Fibroblast of lung (primary cell): ENCODE results near the gene ITPR1. TPM values are rescaled to one million over a fixed set of nuclear protein-coding genes. Genes with fewer than 3 reads are reported as not detected.
A peak's percentile ranks its signal among the peaks of the same experiment; 100 is the strongest.

Experiments used
- DNase-seq, 2 donors: peaks; one replicate each; pipeline versions ENCODE4 v3.0.0 to v3.0.0-alpha.2; 2010; ENCODE audit warnings: low read depth in 2 of 2
- H2AFZ ChIP-seq: 2 replicates; pipeline ENCODE4 v1.5.1; 2012; ENCODE audit warnings: low read length, control low read depth, inconsistent platforms
- H3K27ac ChIP-seq: 2 replicates; pipeline ENCODE4 v1.5.1; 2011; ENCODE audit warnings: low read length, control low read depth; ENCODE audit not compliant: insufficient read depth
- H3K27me3 ChIP-seq: 2 replicates; pipeline ENCODE4 v1.5.1; 2011; ENCODE audit warnings: mild to moderate bottlenecking, low read length; ENCODE audit not compliant: control insufficient read depth, insufficient read depth
- H3K36me3 ChIP-seq: 2 replicates; pipeline ENCODE4 v1.5.1; 2011; ENCODE audit warnings: low read length; ENCODE audit not compliant: control insufficient read depth, insufficient read depth
- H3K4me1 ChIP-seq: 2 replicates; pipeline ENCODE4 v1.5.1; 2011; ENCODE audit warnings: low read length; ENCODE audit not compliant: control insufficient read depth, insufficient read depth; ENCODE audit errors: extremely low read depth
- H3K4me2 ChIP-seq: 2 replicates; pipeline ENCODE4 v1.5.1; 2011; ENCODE audit warnings: low read length, control low read depth; ENCODE audit not compliant: insufficient read depth; ENCODE audit errors: extremely low read depth
- H3K4me3 ChIP-seq, 4 experiments: fragments of 200-600 bp in 1 of 4; sonication (generic) in 1 of 4; replicated peaks in 1 of 4; 2 replicates each; pipeline ENCODE4 v1.5.1; 2011 to 2016; ENCODE audit warnings: low read length in 4 of 4, low read depth in 3 of 4, mild to moderate bottlenecking in 3 of 4, control low read depth in 2 of 4, inconsistent platforms in 1 of 4, mixed read lengths in 1 of 4; ENCODE audit not compliant: insufficient read depth in 1 of 4; ENCODE audit errors: control extremely low read depth in 1 of 4
- H3K79me2 ChIP-seq: 2 replicates; pipeline ENCODE4 v1.5.1; 2012; ENCODE audit warnings: mild to moderate bottlenecking, low read length, inconsistent platforms; ENCODE audit not compliant: control insufficient read depth, insufficient read depth
- H3K9ac ChIP-seq: 2 replicates; pipeline ENCODE4 v1.5.1; 2011; ENCODE audit warnings: mild to moderate bottlenecking, low read length, control low read depth; ENCODE audit not compliant: insufficient read depth
- H3K9me3 ChIP-seq: 2 replicates; pipeline ENCODE4 v1.5.1; 2012; ENCODE audit warnings: low read depth, low read length; ENCODE audit not compliant: control insufficient read depth, insufficient read depth
- H4K20me1 ChIP-seq: 2 replicates; pipeline ENCODE4 v1.5.1; 2011; ENCODE audit warnings: low read length; ENCODE audit not compliant: control insufficient read depth, insufficient read depth; ENCODE audit errors: extremely low read depth
- CTCF ChIP-seq, 2 donors: IDR thresholded peaks in 1 of 2; conservative IDR thresholded peaks in 1 of 2; 1 replicate in 1 of 2; 2 replicates in 1 of 2; pipeline ENCODE4 v1.5.1; 2011 to 2012; ENCODE audit warnings: low read length in 2 of 2, control low read depth in 1 of 2, inconsistent platforms in 1 of 2, low read depth in 1 of 2, mild to moderate bottlenecking in 1 of 2
- EZH2 ChIP-seq: IDR thresholded peaks from 2 replicates; pipeline ENCODE4 v1.5.1; 2012; ENCODE audit warnings: low read length, control low read depth, mild to moderate bottlenecking; ENCODE audit errors: missing control alignments
- polyA plus RNA-seq, 2 donors: library from polyadenylated mRNA; depleted of rRNA in 1 of 2; stranded (reverse) in 1 of 2; unstranded in 1 of 2; fragments of >200 nt; gene quantifications; 2 replicates each; pipeline ENCODE4 v1.2.1, GENCODE V29; 2011 to 2012; ENCODE audit warnings: missing spikeins in 1 of 2
- total RNA-seq: library from RNA; depleted of rRNA; stranded (reverse); fragments of >200 nt; gene quantifications from 2 replicates; pipeline ENCODE4 v1.2.1, GENCODE V29; 2014

The ITPR1 gene
- total and polyA plus RNA-seq, 2 donors (not counting 1 experiment from before 2014, with no cell fraction given): 19.2 to 87.0 TPM

- Histone ChIP-seq H4K20me1 (no peaks in the 10 kb centered on the region), H3K27ac (no peak overlapping the region), H3K79me2 (no peaks in the 10 kb centered on the region), H3K9me3 (no peaks in the 10 kb centered on the region), H3K36me3 (no peaks in the 10 kb centered on the region), H3K27me3 (no peaks in the 10 kb centered on the region), H3K4me2 (no peak overlapping the region), H3K4me3 (no peak overlapping the region), H3K9ac (no peak overlapping the region), H2AFZ (no peak overlapping the region), H3K4me1 (peaks cover 4% of the 10 kb centered on the region)
- no peak for DNase-seq
- TF ChIP-seq EZH2: no peak
- no peak for TF ChIP-seq CTCF (conservative IDR thresholded peaks at IDR 0.05 in 1 of 2, IDR thresholded peaks at IDR 0.05 in 1 of 2; ENCODE audit: low read depth in 1 of 2, low read length in 2 of 2)
These were observed 252.1 kb downstream of the ITPR1 start for GRCh38 chr3:4745235-4745610.

GRCh38 chr3:4746241-4746958 lies 253.3 kb downstream of the ITPR1 start:
- no peaks in the 10 kb centered on the region for H3K9me3 ChIP-seq
- TF ChIP-seq EZH2 (no peak), CTCF (conservative IDR thresholded peaks at IDR 0.05 in 1 of 2, IDR thresholded peaks at IDR 0.05 in 1 of 2; ENCODE audit: low read depth in 1 of 2, low read length in 2 of 2) (no peak)
- H3K79me2 ChIP-seq: no peaks in the 10 kb centered on the region
- H3K4me1 ChIP-seq: peaks cover 2% of the 10 kb centered on the region
- H3K9ac ChIP-seq: no peak overlapping the region
- no peaks in the 10 kb centered on the region for H3K36me3 ChIP-seq
- H4K20me1 ChIP-seq: no peaks in the 10 kb centered on the region
- H3K4me3 ChIP-seq: no peak overlapping the region
- H3K4me2 ChIP-seq: no peak overlapping the region
- no peaks in the 10 kb centered on the region for H3K27me3 ChIP-seq
- H3K27ac ChIP-seq: no peak overlapping the region
- DNase-seq: peak in 1 of 2 donors; percentile 79
- H2AFZ ChIP-seq: no peak overlapping the region

- no peak overlapping the region for H3K4me3 ChIP-seq
These were observed 255.0 kb downstream of the ITPR1 start for GRCh38 chr3:4748127-4748526.

More at GRCh38 chr3:4748127-4748526, 255.0 kb downstream of the ITPR1 start:
- Histone ChIP-seq H3K36me3 (no peaks in the 10 kb centered on the region), H3K4me2 (no peak overlapping the region), H3K9ac (no peak overlapping the region), H3K27me3 (no peaks in the 10 kb centered on the region), H3K9me3 (no peaks in the 10 kb centered on the region), H4K20me1 (no peaks in the 10 kb centered on the region), H2AFZ (no peak overlapping the region), H3K79me2 (no peaks in the 10 kb centered on the region), H3K27ac (no peak overlapping the region), H3K4me1 (no peaks in the 10 kb centered on the region)
- DNase-seq: no peak
- TF ChIP-seq CTCF (conservative IDR thresholded peaks at IDR 0.05 in 1 of 2, IDR thresholded peaks at IDR 0.05 in 1 of 2; ENCODE audit: low read depth in 1 of 2, low read length in 2 of 2): no peak
- TF ChIP-seq EZH2: no peak
